Stimulated activated CD8-positive, alpha-beta memory T cell treated with anti-CD3 and anti-CD28 coated beads, Interleukin-4, amount 100 ng/mL, for 4 hours (primary cell): Measurements from ENCODE around the gene MAP3K12.
"Not testable (repeated sequence)": the region's sequence is repeated elsewhere in the genome, so short reads cannot be mapped to it uniquely, and the experiment has no call there.

Experiments used
- DNase-seq, 2 donors: peaks; one replicate each; pipeline ENCODE4 v3.0.0-alpha.2; 2020; ENCODE audit warnings: low read depth in 2 of 2, low spot score in 1 of 2

Gene MAP3K12

DNA sequence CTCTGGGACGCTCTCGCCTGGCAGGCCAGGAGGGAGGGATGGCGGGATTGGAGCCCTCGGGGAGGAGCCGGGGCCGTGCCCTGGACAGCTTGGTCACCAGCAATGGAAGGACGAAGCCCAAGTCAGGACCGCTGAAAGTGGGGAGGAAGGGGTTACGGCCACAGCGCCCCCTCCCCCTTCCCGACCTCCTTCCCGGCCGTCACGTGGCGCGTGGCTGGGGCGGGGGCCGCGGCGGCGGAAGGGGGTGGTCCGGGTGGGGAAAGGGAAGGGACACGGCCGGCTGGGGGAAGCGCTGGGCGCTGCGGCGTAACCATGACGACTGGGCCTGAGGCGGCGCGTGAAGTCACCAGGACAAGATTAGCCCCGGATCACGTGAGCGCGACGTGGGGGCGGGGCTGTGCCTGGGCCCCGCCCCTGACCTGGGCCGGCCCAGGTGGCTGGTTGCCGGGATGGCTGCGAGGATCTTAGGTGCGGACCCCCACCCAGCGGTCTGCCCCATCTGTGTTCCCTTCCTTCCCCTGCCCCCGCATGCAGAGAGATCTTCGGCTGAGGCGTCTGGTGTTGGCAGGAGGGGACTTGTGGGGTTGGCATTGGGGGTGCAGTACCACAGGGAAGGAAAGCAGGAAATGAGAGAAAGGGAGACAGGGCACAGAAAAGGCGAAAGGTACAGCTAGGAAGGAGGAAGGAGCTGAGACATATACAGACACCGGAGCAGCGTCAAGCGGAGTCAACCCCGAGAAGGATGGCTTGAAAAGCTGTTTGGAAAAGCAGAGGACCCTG is 6.2 kb downstream of the MAP3K12 start:
- peak; percentile 60 to 77 for DNase-seq

DNA sequence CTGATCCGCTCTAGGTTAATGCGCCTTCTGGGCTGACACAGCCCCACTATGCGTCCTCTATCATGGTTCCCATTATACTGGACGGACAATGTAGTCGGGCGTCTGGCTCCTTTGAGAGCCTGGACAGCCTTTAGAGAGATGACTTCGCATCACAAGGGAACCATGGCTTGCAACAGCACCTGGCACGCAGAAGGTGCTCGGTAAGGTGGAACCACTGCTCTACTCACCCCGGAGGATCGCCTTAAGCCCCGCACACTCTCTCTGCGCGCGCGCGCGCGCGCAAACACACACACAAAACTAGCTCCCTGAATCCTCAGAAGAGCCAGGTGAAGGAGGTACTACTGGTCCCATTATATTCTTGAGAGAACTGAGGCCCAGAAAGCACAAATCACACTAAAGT is 7.1 kb downstream of the MAP3K12 start:
- DNase-seq: no peak

DNA sequence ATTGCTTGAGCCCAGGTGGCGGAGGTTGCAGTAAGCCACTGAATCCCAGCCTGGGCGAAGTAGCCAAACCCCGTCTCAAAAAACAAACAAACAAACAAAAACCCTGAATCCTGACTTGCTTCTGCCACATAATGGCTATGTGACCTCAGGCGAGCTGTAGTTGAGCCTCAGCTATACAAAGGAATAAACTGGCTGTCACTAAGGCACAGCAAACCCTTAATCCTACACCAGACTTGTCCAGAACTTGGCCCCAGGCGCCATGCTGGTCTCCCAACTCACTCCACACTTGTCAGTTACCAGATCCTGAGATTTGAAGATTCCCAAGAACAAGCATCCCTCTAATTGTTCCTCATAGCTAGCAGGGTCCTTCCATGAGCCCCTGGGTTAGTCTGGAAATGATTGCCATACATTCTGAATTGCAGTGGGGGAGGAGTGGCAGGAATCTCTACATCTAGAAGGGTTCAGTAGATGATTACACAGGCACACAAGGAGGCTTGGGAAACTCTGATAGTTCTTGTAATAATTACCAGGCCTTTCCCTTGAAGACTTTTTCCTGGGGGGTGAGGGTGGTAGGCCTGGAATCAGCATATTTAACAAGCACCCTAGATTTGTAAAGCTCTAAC is 9.9 kb downstream of the MAP3K12 start:
- no peak for DNase-seq

DNA sequence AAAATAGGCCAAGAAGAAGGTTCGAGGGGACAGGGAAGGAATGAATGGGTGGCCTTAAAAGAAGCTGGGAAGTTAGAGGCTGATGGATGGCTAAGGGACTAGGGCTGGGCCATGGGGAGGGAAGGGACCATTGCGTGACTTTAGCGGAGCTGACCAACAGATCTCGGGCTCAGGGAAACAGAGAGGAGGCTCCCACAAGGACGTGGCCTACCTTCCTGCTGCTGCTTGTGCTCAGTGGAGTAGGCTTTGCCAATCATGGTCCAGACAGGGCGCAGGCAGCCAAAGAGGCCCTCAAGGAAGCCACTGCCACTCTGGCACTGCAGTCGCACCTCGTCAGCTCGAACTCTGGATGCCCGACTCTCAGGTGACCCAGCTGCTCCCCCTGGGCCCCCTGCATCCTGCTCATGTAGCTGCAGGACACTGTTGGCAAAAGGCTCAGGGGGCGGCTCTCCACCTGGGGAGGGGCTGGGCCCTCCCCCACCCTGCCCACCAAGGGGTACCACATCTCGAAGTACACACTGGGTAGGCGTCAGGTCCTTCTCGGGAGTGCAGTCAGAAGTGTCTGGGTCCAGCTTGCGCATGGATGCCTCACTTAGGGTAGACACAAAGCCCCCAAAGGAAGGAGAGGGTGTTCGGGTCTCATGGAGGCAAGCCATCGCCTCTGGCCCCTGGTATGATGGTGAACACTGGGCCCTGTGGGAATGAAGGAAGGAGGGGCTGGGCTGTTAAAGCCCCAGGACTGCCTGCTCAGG is 12.3 kb downstream of the MAP3K12 start:
- DNase-seq: no peak

DNA sequence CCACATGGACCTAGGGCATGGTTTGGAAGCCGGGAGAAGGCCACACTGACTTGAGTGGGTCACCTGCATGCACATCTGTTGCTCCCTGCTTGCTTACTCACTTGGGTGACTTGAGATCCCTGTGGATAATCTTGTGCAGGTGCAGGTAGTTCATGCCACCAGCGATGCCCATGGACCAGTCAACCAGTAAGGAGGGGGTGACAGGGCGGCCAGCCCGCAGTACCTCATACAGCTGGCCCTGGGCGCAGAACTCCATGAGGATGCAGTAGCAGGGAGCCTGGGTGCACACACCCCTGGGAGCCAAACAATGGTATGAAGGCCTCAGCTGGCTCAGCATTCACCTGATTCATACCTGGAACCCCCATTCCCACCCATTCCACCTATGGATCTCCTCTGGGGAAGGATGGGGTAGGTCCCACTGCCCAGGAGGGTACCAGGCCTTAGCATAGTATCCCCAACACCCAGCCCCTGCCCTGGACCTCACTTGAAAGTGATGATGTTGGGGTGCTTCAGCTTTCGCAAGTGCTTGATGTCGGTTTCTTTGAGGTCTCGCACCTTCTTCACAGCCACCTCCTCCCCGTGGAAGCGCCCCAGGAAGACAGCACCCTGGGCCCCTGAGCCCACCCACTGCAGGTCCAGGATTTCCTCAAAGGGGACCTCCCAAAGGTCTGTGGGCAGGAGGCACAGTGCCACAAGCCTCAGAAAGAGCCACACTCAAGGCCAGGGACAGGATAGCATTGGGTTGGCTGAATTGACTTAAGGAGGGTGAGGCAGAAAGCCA is 13.1 kb downstream of the MAP3K12 start:
- DNase-seq: no peak

DNA sequence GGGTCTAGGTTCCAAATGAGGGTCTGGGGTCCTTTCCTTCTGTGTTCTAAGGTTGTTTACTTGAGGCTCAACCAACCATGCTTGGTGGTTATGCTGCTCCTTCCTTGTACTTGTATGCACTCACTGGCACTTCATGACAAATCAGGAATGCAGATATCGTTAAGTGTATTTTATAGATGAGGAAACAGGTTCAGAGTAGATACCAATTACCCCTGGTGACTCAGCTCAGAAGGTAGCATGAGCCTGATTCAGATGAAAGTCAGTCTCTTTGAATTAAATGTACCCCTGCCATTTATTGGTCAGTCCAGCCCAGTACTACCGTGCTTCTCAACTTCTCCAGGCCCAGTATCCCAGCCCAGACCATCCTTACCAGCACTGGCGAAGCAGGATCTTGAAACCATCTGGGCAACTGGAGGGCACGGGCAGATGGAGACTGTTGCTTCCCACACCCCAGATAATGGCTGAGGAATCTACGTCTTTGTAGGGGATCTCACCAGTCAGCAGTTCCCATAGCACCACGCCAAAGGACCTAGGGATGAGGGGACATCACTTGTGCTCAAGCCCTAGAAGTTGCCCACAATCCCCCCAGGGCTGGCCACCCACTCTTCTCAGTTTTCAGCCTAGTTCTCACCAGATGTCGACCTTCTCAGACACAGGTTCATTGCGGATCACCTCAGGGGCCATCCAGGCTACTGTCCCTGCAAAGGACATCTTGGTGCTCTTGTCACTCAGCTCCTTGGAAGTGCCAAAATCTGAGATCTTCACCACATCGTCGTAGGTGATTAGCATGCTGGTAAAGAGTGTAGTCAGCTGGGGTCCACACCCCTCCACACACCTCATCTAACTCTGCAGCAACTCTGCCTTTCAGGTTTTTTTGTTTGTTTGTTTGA is 14.3 kb downstream of the MAP3K12 start:
- DNase-seq: no peak

DNA sequence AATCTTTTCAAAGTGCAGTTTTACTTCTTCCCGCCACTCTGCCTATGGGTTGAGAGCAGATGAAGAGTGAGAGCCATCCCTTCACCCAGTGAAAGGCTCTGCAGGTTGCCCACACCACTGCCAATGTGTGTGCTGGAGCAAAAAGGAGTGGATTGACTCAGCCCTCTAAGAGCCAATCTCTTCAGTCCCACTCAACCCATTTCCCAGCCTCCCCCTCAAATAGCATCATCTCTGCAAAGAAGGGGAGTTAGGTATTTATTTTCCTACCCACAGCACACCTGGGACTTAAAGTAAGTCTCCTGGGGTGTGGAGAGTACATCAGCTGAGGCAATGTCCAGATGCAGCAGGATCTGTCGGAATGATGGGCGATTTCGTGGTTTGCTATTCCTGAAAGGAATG is 15.3 kb downstream of the MAP3K12 start:
- no peak for DNase-seq

DNA sequence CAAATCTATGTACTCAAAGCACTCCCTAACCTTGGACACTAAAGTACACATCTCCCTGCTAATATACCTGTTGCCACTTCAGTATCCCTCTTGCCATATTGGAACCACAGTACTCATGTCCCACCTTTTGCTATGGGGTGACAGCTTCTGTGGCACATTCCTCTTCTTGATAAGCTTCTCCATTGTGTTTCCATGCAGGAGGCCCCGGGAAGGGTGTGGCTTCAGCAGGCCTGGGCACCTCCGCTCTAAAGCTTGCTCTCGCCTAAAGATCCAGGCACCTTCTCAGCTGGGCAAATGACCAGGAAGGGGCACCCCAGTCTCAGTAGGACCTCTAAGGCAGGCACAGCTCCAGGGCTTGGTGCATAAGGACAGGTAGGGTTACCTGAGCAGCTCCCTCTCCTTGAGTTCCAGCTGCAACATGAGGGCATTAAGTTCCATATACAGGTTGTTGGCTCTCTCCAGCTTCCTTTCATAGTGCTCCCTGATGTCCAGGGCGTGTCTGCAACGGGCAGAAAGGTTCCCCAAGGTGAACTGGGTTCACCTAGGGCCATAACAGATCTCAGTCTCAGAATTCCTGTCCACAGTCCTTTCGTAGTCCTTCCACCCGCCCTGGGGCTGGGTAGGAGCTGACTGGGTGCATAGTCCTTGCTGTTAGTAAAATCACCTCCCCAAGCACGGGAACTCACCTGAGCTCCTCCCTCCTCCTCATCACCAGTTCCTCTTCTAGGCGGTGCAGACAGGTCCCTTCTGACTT is 15.9 kb downstream of the MAP3K12 start:
- no peak for DNase-seq

DNA sequence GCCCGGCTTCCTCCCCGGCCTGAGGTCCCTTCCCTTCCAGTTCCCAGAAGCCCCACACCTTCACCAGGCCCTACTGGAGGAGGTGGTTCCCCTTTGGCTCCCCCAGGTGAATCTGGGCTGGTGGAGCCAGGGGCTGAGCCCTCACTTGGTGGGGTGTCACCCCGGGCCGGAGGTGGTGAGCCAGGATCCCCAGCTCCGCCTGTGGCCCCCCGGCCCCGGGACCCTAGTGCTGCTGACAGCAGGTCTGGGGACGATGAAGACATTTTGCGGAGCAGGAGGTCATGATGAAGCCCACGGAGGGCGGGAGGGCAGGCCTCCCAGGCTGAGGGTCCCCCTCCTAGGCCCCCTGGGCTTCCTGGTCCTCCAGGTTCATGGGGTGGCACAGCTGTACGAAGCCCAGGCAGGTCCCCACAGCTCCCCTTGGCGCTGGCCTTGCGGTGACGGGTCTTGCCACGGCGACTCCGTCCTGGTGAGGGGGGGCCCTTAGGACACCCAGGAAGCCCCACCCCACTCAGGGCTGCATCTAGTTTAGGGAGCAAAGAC is 16.6 kb downstream of the MAP3K12 start:
- DNase-seq: no peak

DNA sequence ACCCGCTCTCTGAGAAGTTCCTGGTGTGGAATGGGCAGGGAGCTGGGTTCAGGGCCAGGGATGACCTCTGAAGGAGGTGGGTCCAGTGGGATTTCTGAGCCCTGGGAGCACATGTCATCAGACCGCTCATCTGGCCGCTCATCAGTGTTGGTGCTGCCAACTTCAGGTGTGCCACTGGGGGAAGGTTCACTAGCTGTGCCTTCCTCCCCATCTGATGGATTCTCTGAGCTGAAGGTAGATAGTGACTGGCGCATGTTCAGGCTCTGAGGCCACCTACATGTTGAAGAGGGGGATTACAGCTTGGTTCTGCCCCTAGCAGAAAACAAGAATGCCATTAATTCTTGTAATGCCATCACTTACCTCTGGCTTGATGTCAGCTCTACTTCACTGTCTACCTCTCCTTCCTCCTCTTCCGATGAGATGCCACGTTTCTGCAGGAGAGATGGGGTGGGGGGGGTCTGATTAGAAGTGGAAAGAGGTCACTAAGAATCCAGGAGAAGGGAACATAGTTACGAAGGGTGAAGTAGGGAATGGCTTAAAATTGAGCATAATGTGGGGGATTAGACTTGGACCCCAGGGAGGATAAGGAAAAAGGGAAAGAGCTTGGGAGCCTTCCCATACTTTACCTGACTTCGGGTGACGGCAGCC is 17.2 kb downstream of the MAP3K12 start:
- DNase-seq: no peak

DNA sequence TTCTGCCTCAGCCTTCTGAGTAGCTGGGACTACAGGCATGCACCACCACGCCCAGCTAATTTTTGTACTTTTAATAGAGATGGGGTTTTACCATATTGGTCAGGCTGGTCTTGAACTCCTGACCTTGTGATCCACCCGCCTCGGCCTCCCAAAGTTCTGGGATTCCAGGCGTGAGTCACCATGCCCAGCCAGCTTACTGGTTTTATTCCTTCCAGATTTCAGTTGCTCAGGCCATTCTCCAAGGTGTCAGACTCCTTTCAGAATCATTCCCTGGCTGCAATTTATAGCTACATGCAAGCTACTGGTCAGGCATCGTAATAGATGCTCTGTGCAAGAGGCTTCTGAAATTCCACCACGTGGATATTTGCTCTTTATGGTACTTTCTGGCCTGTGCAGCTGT is 17.8 kb downstream of the MAP3K12 start:
- DNase-seq: not testable (repeated sequence)

DNA sequence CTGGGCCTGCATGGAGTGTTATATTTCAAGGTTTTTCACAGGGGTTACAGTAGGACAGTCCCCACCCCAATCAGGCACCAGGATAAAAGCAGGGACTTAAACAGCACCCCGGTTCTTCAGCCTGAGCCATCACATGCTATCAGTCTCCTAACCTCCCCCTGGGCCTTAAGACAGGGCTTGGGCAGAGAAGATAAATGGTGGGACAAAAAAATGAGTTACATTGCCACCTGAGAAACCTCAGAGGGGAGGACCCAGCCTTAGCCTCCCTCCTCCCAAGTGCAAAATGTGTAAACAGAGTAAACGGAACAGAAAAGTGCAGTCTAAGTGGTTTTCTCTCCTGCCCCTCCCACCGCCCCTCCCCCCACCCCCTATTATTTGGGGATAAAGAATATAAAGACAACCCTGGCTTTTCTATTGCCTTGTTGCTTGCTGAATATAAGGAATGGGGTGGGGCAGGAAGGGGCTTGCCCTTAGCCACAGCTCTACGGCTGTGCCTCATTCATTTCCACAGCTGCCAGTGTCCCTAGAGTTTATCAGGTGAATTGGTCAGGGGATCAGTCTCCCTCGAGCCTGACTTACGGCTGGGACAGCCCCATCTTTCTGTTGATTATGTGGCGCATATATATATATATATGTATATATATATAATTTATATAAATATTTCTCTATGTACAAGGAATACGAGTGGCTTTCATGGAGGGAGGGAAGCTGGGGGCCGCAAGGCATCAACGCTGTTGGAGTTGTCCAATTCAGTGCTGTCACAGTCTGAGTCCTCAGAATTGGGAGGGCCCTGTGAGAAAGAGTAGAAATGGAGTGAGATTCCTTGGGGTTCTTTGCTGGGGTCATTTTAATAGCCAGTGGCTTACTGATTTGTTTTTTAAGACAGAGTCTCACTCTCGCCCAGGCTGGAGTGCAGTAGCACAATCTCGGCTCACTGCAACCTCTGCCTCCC is 18.5 kb downstream of the MAP3K12 start:
- no peak for DNase-seq

DNA sequence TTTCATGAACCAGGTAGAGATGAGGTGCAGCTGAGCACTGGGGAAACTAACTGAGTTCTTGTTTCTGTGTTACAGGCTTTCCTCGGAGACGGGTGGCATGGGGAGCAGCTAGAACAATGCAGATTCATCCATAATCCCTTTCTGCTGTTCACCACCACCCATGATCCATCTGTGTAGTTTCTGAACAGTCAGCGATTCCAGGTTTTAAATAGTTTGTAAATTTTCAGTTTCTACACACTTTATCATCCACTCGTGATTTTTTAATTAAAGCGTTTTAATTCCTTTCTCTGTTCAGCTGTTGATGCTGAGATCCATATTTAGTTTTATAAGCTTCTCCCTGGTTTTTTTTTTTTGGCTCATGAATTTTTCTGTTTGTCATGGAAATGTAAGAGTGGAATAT is 19.9 kb downstream of the MAP3K12 start:
- no peak for DNase-seq

DNA sequence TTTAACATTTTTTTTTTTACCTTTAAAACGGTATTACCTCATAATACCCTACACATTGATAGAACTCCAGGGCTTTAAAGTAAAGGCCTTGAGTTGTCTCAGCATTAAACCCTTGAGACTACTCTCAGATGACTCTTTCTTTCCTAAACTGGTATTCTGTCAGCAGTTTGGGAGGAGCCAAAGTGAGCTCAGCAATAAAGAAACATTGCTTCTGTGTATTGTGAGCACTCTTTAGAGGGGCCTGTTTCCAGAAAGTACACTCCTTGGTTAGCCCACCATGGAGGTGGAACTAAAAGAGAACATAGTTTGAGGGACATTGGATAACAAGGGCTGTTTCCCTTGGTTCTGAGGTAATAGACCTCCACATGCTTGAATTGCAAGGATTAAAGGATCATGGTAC is 20.4 kb downstream of the MAP3K12 start:
- DNase-seq: no peak

DNA sequence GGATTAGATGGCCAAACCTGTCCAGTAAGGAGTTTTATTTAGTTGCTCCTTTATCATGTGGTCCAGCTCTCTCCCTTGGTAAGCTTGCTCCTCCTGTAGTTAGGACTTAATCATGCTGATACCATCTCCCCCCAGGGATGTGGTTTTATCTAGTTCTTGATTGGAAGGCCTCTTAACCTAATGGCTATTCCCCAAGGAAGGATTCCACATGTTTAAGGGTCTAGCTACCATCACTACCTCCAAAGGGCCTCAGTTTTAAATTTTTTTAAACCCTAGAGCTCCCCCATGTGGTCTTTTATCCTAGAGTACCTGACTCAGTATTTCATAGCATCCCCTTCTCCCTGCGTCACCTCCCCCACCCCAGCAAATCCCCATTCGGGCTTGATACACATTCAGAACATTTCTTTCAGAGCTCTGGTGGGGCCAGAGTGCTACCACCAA is 22.5 kb downstream of the MAP3K12 start:
- DNase-seq: no peak

DNA sequence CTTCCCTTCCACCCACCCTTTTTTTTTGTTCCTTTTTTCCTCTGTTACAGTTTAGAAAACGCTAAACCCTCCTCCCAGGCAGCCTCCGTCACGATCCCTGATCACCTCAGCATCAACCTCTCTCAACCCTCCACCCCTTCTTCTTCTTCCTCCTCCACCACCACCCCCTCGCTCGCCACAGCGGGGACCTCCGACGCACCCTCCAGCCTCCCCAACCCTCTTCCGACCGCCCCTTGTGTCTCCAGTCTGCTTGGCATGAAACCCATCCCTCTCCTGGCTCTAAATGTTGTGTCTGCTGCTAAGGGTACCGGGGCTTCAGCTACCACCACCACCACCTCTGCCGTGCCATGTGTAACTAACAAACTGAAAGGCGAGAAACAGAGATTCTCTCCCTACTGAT is 24.4 kb downstream of the MAP3K12 start:
- no peak for DNase-seq

DNA sequence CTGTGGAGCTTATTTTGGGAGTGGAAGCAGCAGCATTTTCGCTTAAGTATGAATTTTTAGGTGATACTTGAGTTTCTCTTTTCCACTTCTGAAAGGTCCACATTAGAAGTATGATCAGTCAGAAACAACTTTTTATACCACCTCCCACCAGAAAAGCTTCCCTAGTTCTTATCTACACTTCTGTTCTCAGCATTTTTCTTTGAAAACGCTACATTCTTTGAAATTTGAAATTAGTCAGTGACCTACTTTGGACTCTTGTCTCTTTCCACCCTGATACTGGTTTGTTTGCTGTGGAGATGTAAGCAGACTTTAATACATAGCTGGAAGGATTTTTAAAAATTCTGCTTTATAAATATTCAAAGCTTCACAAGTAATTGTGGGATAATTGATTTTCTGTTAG is 25.2 kb downstream of the MAP3K12 start:
- DNase-seq: no peak

DNA sequence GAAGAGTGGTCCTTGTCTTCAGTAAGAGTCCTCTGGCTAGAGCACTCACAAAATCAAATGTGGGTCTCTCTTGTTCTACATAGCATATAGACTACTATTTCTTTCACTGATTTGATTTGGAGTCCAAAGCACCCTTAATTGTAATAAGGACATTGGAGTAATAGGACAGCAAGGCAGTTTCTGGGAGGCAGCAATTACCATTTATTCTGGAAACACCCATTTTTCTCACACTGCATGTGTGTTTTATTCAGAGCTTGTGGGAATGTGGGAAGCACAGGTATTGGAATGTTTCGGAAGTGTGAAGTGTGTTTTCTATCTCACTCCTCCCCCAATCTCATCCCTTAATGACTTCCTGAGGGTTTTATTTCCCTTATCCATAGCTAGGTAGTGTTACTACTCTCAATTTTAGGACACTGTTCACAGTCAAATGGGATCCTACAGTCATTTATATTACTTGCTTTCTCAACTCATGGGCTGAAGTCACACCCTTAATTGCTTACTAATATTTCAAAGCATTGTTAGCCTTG is 27.1 kb downstream of the MAP3K12 start:
- no peak for DNase-seq
